Gastroesophageal sphincter (tissue), 4 donors: ENCODE measurements around the gene MTREX. TPM values are rescaled to one million over a fixed set of nuclear protein-coding genes. Genes with fewer than 3 reads are reported as not detected.

ENCODE experiments used
- ATAC-seq: fragments of 150-250 bp; one replicate; pipeline ENCODE4 v1.9.1; 2016; ENCODE audit warnings: mild to moderate bottlenecking, moderate library complexity
- H3K27ac ChIP-seq, 4 donors: fragments of 200-600 bp; sonication (generic) in 3 of 4; 1 replicate in 3 of 4; 2 replicates in 1 of 4; pipeline ENCODE4 v1.5.1; 2016 to 2019
- H3K27me3 ChIP-seq: fragments of 200-600 bp; sonication (generic); one replicate; pipeline ENCODE4 v1.5.1; 2019
- H3K36me3 ChIP-seq, 2 donors: fragments of 200-600 bp; sonication (generic); one replicate each; pipeline ENCODE4 v1.5.1; 2019; ENCODE audit warnings: control low read depth in 1 of 2
- H3K4me1 ChIP-seq, 3 donors: fragments of 200-600 bp; sonication (generic); 1 replicate in 2 of 3; 2 replicates in 1 of 3; pipeline ENCODE4 v1.5.1; 2016 to 2019; ENCODE audit warnings: control low read depth in 2 of 3
- H3K4me3 ChIP-seq, 2 donors: fragments of 200-600 bp; sonication (generic); one replicate each; pipeline ENCODE4 v1.5.1; 2019; ENCODE audit warnings: mild to moderate bottlenecking in 1 of 2, moderate library complexity in 1 of 2
- H3K9me3 ChIP-seq, 3 donors: fragments of 200-600 bp; sonication (generic); one replicate each; pipeline ENCODE4 v1.5.1; 2017 to 2019; ENCODE audit warnings: control low read depth in 2 of 3
- CTCF ChIP-seq, 4 experiments: fragments of 200-600 bp in 2 of 4; fragments of 450-650 bp in 2 of 4; sonication (generic) in 1 of 4; IDR thresholded peaks; one replicate each; pipeline ENCODE4 v1.5.1; 2017 to 2019; ENCODE audit warnings: antibody characterized with exemption in 4 of 4, mild to moderate bottlenecking in 2 of 4, moderate library complexity in 2 of 4
- EP300 ChIP-seq: sonication (generic); formaldehyde crosslinking; IDR thresholded peaks from one replicate; pipeline ENCODE4 v1.6.1; 2017; ENCODE audit warnings: antibody characterized with exemption, mild to moderate bottlenecking
- POLR2A ChIP-seq, 2 donors: fragments of 450-650 bp; IDR thresholded peaks; one replicate each; pipeline ENCODE4 v1.6.1; 2017; ENCODE audit warnings: antibody characterized with exemption in 2 of 2, mild to moderate bottlenecking in 2 of 2, moderate library complexity in 1 of 2
- POLR2AphosphoS5 ChIP-seq: sonication (generic); formaldehyde crosslinking; IDR thresholded peaks from one replicate; pipeline ENCODE4 v1.6.1; 2017; ENCODE audit warnings: antibody characterized with exemption
- WGBS, 2 donors: methylation state at CpG; one replicate each; pipeline ENCODE4 v1.1.5; 2018; ENCODE audit warnings: low coverage in 1 of 2; 5-methylcytosine and 5-hydroxymethylcytosine counted together
- total RNA-seq, 4 donors: library from RNA; depleted of rRNA; stranded (reverse); fragments of >200 nt; gene quantifications; one replicate each; pipeline ENCODE4 v1.1.0, GENCODE V29; 2016

The MTREX gene
- total RNA-seq, 4 donors from 2014 or later = 55.7 to 93.2 (median 61.5) TPM

- no peak overlapping the region for H3K4me3 ChIP-seq
- no peaks in the 10 kb centered on the region for H3K4me1 ChIP-seq
- peaks cover 0 to 54% of the 10 kb centered on the region in 2 donors for H3K36me3 ChIP-seq
- peaks cover 0 to 19% (median 0%) of the 10 kb centered on the region in 3 donors for H3K9me3 ChIP-seq
- H3K27me3 ChIP-seq = no peaks in the 10 kb centered on the region
- no peak for ATAC-seq
- TF ChIP-seq CTCF (IDR thresholded peaks at IDR 0.05) = no peak
- TF ChIP-seq EP300 = no peak
- TF ChIP-seq POLR2A (IDR thresholded peaks at IDR 0.05) = no peak
- no peak for TF ChIP-seq POLR2AphosphoS5
- no peak overlapping the region for H3K27ac ChIP-seq
Measured at GRCh38 chr5:55383254-55383653, 75.5 kb downstream of the MTREX start.

GRCh38 chr5:55384072-55384471 is 76.3 kb downstream of the MTREX start:
- ATAC-seq = no peak
- Histone ChIP-seq H3K9me3 (peaks cover 0 to 19% (median 0%) of the 10 kb centered on the region in 3 donors), H3K4me1 (no peaks in the 10 kb centered on the region), H3K27ac (no peak overlapping the region), H3K4me3 (no peak overlapping the region), H3K27me3 (no peaks in the 10 kb centered on the region), H3K36me3 (peaks cover 0 to 51% of the 10 kb centered on the region in 2 donors)
- WGBS, 2 donors = 90 to 94% methylated on average over 2 of the region's 2 CpGs
- TF ChIP-seq CTCF (IDR thresholded peaks at IDR 0.05) (no peak), POLR2AphosphoS5 (no peak)

- Histone ChIP-seq H3K9me3 (peaks cover 0 to 19% (median 0%) of the 10 kb centered on the region in 3 donors), H3K36me3 (peaks cover 0 to 44% of the 10 kb centered on the region in 2 donors), H3K4me3 (no peak overlapping the region), H3K27me3 (no peaks in the 10 kb centered on the region), H3K27ac (no peak overlapping the region), H3K4me1 (no peaks in the 10 kb centered on the region)
- ATAC-seq = no peak
- WGBS, 2 donors = 63 to 100% methylated on average over 1 of the region's 1 CpG
- no peak for TF ChIP-seq POLR2AphosphoS5
- TF ChIP-seq EP300 = no peak
- TF ChIP-seq CTCF (IDR thresholded peaks at IDR 0.05) = no peak
- no peak for TF ChIP-seq POLR2A (IDR thresholded peaks at IDR 0.05)
Measured at GRCh38 chr5:55385227-55385626, 77.4 kb downstream of the MTREX start.

- peaks cover 0 to 48% of the 10 kb centered on the region in 2 donors for H3K36me3 ChIP-seq
- H3K4me1 ChIP-seq = no peaks in the 10 kb centered on the region
- WGBS, 2 donors = 61 to 77% methylated on average over 3 of the region's 3 CpGs
- TF ChIP-seq EP300 = no peak
- TF ChIP-seq POLR2A (IDR thresholded peaks at IDR 0.05) = no peak
- TF ChIP-seq CTCF (IDR thresholded peaks at IDR 0.05) = no peak
- no peak for TF ChIP-seq POLR2AphosphoS5
- H3K9me3 ChIP-seq = peaks cover 0 to 19% (median 0%) of the 10 kb centered on the region in 3 donors
- no peak overlapping the region for H3K4me3 ChIP-seq
- ATAC-seq = no peak
- no peak overlapping the region for H3K27ac ChIP-seq
- no peaks in the 10 kb centered on the region for H3K27me3 ChIP-seq
Measured at GRCh38 chr5:55385846-55386245, 78.1 kb downstream of the MTREX start.

GRCh38 chr5:55386356-55386755 is 78.6 kb downstream of the MTREX start:
- no peaks in the 10 kb centered on the region for H3K4me1 ChIP-seq
- no peak overlapping the region for H3K4me3 ChIP-seq
- ATAC-seq = no peak
- H3K9me3 ChIP-seq = peaks cover 0 to 19% (median 0%) of the 10 kb centered on the region in 3 donors
- WGBS, 2 donors = 50 to 84% methylated on average over 1 of the region's 1 CpG
- TF ChIP-seq CTCF (IDR thresholded peaks at IDR 0.05) (no peak), POLR2A (IDR thresholded peaks at IDR 0.05) (no peak), POLR2AphosphoS5 (no peak), EP300 (no peak)
- no peaks in the 10 kb centered on the region for H3K27me3 ChIP-seq
- H3K36me3 ChIP-seq = peaks cover 0 to 53% of the 10 kb centered on the region in 2 donors
- H3K27ac ChIP-seq = no peak overlapping the region
